HepG2 (cell line): ENCODE data around the gene ACAP3. TPM values are rescaled to one million over a fixed set of nuclear protein-coding genes. Genes with fewer than 3 reads are reported as not detected.

Experiments used
- CBX5 ChIP-seq: sonication (generic); formaldehyde crosslinking; IDR thresholded peaks from 2 replicates; pipeline ENCODE4 v1.4.0; 2020; ENCODE audit warnings: missing genetic modification reagents, borderline replicate concordance
- GLI4 ChIP-seq: sonication (generic); formaldehyde crosslinking; IDR thresholded peaks from 2 replicates; pipeline ENCODE4 v1.5.1; 2020; ENCODE audit warnings: missing genetic modification reagents, mild to moderate bottlenecking, moderate library complexity, borderline replicate concordance
- KDM2A ChIP-seq: sonication (generic); formaldehyde crosslinking; IDR thresholded peaks from 2 replicates; pipeline ENCODE4 v1.4.0; 2020; ENCODE audit warnings: low read depth, missing genetic modification reagents, borderline replicate concordance
- LCORL ChIP-seq, 2 experiments: fragments of 450-650 bp in 1 of 2; sonication (generic) in 1 of 2; formaldehyde crosslinking in 1 of 2; IDR thresholded peaks; 2 replicates each; pipeline versions ENCODE4 v1.5.0 to v1.6.1; 2017 to 2020; ENCODE audit warnings: antibody characterized with exemption in 1 of 2, missing genetic modification reagents in 1 of 2
- RBFOX2 ChIP-seq: fragments of 200-400 bp; formaldehyde crosslinking; IDR thresholded peaks from 2 replicates; pipeline ENCODE4 v1.6.1; 2017; ENCODE audit warnings: low read depth, mild to moderate bottlenecking, low read length
- SMAD9 ChIP-seq: sonication (generic); formaldehyde crosslinking; IDR thresholded peaks from 2 replicates; pipeline ENCODE4 v1.5.1; 2020; ENCODE audit warnings: mild to moderate bottlenecking, missing genetic modification reagents
- TBP ChIP-seq: sonication (generic); formaldehyde crosslinking; IDR thresholded peaks from 2 replicates; pipeline ENCODE4 v1.5.0; 2020; ENCODE audit warnings: missing genetic modification reagents
- TCF7L2 ChIP-seq: IDR thresholded peaks from 2 replicates; pipeline ENCODE4 v1.6.1; 2011; ENCODE audit warnings: mild to moderate bottlenecking, low read depth, low read length, moderate library complexity
- YY1 ChIP-seq: IDR thresholded peaks from 2 replicates; pipeline ENCODE4 v1.6.1; 2011; ENCODE audit warnings: low read length, low read depth, moderate library complexity, mild to moderate bottlenecking; ENCODE audit not compliant: insufficient read depth, insufficient replicate concordance
- ZBTB3 ChIP-seq: sonication (generic); formaldehyde crosslinking; IDR thresholded peaks from 2 replicates; pipeline ENCODE4 v1.4.0; 2020; ENCODE audit warnings: low read depth, mild to moderate bottlenecking, moderate library complexity, missing genetic modification reagents, borderline replicate concordance
- ZNF776 ChIP-seq: sonication (generic); formaldehyde crosslinking; IDR thresholded peaks from 2 replicates; pipeline ENCODE4 v1.4.0; 2020; ENCODE audit warnings: mild to moderate bottlenecking, missing genetic modification reagents
- polyA plus RNA-seq, 8 experiments: library from polyadenylated mRNA; depleted of rRNA in 3 of 8; stranded (reverse) in 7 of 8; unstranded in 1 of 8; fragments of >200 nt; fragmentation: Illumina TruSeq in 4 of 8; extraction: Trizol in 4 of 8; gene quantifications; 2 replicates each; pipeline versions ENCODE4 v1.2.1 to v1.2.3, GENCODE V29; 2011 to 2016; ENCODE audit warnings: low read depth in 4 of 8, missing spikeins in 1 of 8, mixed read lengths in 1 of 8; ENCODE audit not compliant: insufficient read depth in 1 of 8
- total RNA-seq, 5 experiments: library from RNA; depleted of rRNA; stranded (reverse); fragments of >200 nt; fragmentation: Illumina TruSeq; extraction: Trizol; gene quantifications; 2 replicates each; pipeline ENCODE4 v1.2.3, GENCODE V29; 2016; ENCODE audit warnings: low read depth in 1 of 5
- TF ChIP-seq, protein P1 (sequence below): sonication (generic); formaldehyde crosslinking; IDR thresholded peaks from 2 replicates; pipeline ENCODE4 v1.4.0; 2020; ENCODE audit warnings: mild to moderate bottlenecking, missing genetic modification reagents
- TF ChIP-seq, protein P2 (sequence below): sonication (generic); formaldehyde crosslinking; IDR thresholded peaks from 2 replicates; pipeline ENCODE4 v1.8.1; 2023; ENCODE audit warnings: mild to moderate bottlenecking, missing genetic modification reagents
- TF ChIP-seq, protein P3 (sequence below): IDR thresholded peaks from 2 replicates; pipeline ENCODE4 v1.6.1; 2012; ENCODE audit warnings: inconsistent platforms
- TF ChIP-seq, protein P4 (sequence below): sonication (generic); formaldehyde crosslinking; IDR thresholded peaks from 2 replicates; pipeline ENCODE4 v1.9.0; 2022; ENCODE audit warnings: missing genetic modification reagents, mild to moderate bottlenecking, borderline replicate concordance
- TF ChIP-seq, protein P5 (sequence below): sonication (generic); formaldehyde crosslinking; IDR thresholded peaks from 2 replicates; pipeline ENCODE4 v1.4.0; 2020; ENCODE audit warnings: missing genetic modification reagents
- TF ChIP-seq, protein P6 (sequence below): sonication (generic); formaldehyde crosslinking; IDR thresholded peaks from 2 replicates; pipeline ENCODE4 v1.5.0; 2020; ENCODE audit warnings: mild to moderate bottlenecking, missing genetic modification reagents

The ACAP3 gene
- total and polyA plus RNA-seq, 2 of the 13 experiments (the other 11 are each of a cell fraction or from before 2014, with no cell fraction given), result 29.4 to 50.8 TPM

DNA sequence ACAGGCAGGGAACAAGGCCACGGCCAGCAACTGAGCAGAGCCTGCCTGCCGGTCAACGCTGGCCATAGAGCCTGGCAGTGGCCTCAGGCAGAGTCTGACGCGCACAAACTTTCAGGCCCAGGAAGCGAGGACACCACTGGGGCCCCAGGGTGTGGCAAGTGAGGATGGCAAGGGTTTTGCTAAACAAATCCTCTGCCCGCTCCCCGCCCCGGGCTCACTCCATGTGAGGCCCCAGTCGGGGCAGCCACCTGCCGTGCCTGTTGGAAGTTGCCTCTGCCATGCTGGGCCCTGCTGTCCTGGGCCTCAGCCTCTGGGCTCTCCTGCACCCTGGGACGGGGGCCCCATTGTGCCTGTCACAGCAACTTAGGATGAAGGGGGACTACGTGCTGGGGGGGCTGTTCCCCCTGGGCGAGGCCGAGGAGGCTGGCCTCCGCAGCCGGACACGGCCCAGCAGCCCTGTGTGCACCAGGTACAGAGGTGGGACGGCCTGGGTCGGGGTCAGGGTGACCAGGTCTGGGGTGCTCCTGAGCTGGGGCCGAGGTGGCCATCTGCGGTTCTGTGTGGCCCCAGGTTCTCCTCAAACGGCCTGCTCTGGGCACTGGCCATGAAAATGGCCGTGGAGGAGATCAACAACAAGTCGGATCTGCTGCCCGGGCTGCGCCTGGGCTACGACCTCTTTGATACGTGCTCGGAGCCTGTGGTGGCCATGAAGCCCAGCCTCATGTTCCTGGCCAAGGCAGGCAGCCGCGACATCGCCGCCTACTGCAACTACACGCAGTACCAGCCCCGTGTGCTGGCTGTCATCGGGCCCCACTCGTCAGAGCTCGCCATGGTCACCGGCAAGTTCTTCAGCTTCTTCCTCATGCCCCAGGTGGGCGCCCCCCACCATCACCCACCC lies 23.6 kb upstream of the ACAP3 start, which contains the start of gene TAS1R3 (continued):
- TF ChIP-seq, protein P1, sequence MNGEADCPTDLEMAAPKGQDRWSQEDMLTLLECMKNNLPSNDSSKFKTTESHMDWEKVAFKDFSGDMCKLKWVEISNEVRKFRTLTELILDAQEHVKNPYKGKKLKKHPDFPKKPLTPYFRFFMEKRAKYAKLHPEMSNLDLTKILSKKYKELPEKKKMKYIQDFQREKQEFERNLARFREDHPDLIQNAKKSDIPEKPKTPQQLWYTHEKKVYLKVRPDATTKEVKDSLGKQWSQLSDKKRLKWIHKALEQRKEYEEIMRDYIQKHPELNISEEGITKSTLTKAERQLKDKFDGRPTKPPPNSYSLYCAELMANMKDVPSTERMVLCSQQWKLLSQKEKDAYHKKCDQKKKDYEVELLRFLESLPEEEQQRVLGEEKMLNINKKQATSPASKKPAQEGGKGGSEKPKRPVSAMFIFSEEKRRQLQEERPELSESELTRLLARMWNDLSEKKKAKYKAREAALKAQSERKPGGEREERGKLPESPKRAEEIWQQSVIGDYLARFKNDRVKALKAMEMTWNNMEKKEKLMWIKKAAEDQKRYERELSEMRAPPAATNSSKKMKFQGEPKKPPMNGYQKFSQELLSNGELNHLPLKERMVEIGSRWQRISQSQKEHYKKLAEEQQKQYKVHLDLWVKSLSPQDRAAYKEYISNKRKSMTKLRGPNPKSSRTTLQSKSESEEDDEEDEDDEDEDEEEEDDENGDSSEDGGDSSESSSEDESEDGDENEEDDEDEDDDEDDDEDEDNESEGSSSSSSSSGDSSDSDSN (CRISPR knock-in tag), result peak; percentile 44
- no peak for TF ChIP-seq YY1
- TF ChIP-seq ZBTB3, result no peak
- TF ChIP-seq KDM2A, result peak; percentile 47; the same call in 1 of the 2 replicates
- no peak for TF ChIP-seq CBX5 (CRISPR knock-in tag)
- TF ChIP-seq, protein P2, sequence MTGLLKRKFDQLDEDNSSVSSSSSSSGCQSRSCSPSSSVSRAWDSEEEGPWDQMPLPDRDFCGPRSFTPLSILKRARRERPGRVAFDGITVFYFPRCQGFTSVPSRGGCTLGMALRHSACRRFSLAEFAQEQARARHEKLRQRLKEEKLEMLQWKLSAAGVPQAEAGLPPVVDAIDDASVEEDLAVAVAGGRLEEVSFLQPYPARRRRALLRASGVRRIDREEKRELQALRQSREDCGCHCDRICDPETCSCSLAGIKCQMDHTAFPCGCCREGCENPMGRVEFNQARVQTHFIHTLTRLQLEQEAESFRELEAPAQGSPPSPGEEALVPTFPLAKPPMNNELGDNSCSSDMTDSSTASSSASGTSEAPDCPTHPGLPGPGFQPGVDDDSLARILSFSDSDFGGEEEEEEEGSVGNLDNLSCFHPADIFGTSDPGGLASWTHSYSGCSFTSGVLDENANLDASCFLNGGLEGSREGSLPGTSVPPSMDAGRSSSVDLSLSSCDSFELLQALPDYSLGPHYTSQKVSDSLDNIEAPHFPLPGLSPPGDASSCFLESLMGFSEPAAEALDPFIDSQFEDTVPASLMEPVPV (CRISPR knock-in tag), result 0 out of 2 replicates have a peak, but pooled peaks have one; percentile 23
- no peak for TF ChIP-seq LCORL (IDR thresholded peaks at IDR 0.05)
- TF ChIP-seq LCORL (CRISPR knock-in tag; IDR thresholded peaks at IDR 0.05), result peak; percentile 53; the same call in 1 of the 2 replicates
- 0 out of 2 replicates have a peak, but pooled peaks have one; percentile 24 for TF ChIP-seq RBFOX2
- TF ChIP-seq, protein P3, sequence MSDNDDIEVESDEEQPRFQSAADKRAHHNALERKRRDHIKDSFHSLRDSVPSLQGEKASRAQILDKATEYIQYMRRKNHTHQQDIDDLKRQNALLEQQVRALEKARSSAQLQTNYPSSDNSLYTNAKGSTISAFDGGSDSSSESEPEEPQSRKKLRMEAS, result no peak
- TF ChIP-seq TBP (CRISPR knock-in tag), result no peak
- TF ChIP-seq ZNF776, result 0 out of 2 replicates have a peak, but pooled peaks have one; percentile 52
- TF ChIP-seq SMAD9, result no peak
- no peak for TF ChIP-seq GLI4 (CRISPR knock-in tag)
- TF ChIP-seq, protein P4, sequence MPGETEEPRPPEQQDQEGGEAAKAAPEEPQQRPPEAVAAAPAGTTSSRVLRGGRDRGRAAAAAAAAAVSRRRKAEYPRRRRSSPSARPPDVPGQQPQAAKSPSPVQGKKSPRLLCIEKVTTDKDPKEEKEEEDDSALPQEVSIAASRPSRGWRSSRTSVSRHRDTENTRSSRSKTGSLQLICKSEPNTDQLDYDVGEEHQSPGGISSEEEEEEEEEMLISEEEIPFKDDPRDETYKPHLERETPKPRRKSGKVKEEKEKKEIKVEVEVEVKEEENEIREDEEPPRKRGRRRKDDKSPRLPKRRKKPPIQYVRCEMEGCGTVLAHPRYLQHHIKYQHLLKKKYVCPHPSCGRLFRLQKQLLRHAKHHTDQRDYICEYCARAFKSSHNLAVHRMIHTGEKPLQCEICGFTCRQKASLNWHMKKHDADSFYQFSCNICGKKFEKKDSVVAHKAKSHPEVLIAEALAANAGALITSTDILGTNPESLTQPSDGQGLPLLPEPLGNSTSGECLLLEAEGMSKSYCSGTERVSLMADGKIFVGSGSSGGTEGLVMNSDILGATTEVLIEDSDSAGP (CRISPR knock-in tag), result peak; percentile 45; the same call in 1 of the 2 replicates
- TF ChIP-seq, protein P5, sequence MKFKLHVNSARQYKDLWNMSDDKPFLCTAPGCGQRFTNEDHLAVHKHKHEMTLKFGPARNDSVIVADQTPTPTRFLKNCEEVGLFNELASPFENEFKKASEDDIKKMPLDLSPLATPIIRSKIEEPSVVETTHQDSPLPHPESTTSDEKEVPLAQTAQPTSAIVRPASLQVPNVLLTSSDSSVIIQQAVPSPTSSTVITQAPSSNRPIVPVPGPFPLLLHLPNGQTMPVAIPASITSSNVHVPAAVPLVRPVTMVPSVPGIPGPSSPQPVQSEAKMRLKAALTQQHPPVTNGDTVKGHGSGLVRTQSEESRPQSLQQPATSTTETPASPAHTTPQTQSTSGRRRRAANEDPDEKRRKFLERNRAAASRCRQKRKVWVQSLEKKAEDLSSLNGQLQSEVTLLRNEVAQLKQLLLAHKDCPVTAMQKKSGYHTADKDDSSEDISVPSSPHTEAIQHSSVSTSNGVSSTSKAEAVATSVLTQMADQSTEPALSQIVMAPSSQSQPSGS (CRISPR knock-in tag), result no peak
- TF ChIP-seq TCF7L2, result no peak
- TF ChIP-seq, protein P6, sequence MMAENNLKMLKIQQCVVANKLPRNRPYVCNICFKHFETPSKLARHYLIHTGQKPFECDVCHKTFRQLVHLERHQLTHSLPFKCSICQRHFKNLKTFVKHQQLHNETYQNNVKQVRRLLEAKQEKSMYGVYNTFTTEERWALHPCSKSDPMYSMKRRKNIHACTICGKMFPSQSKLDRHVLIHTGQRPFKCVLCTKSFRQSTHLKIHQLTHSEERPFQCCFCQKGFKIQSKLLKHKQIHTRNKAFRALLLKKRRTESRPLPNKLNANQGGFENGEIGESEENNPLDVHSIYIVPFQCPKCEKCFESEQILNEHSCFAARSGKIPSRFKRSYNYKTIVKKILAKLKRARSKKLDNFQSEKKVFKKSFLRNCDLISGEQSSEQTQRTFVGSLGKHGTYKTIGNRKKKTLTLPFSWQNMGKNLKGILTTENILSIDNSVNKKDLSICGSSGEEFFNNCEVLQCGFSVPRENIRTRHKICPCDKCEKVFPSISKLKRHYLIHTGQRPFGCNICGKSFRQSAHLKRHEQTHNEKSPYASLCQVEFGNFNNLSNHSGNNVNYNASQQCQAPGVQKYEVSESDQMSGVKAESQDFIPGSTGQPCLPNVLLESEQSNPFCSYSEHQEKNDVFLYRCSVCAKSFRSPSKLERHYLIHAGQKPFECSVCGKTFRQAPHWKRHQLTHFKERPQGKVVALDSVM, result peak; percentile 88
